ENCODE results near the gene MRTO4. TPM values are rescaled to one million over a fixed set of nuclear protein-coding genes. Genes with fewer than 3 reads are reported as not detected.

Gene MRTO4
- total RNA-seq, 1 experiment from 2014 or later, result 79.3 TPM

GRCh38 chr1:19208710-19209438 lies 42.7 kb upstream of the MRTO4 start:
- Histone ChIP-seq H3K79me2 (ENCODE audit: insufficient read depth, low read length) (peaks cover 98% of the 10 kb centered on the region), H3K36me3 (ENCODE audit: control insufficient read depth in 1 of 2, insufficient read depth in 2 of 2, low read length in 2 of 2) (peaks cover 6 to 17% of the 10 kb centered on the region in 2 experiments; a peak in 3 of 4 replicates), H3K9me3 (ENCODE audit: control insufficient read depth in 1 of 2, insufficient read depth in 1 of 2, low read depth in 1 of 2, low read length in 2 of 2) (no peaks in the 10 kb centered on the region), H3K9ac (ENCODE audit: low read length) (peak overlapping the region; percentile 87), H4K20me1 (ENCODE audit: insufficient read depth) (no peaks in the 10 kb centered on the region), H3K4me3 (replicated peaks in 1 of 2; ENCODE audit: low read depth in 1 of 2, low read length in 2 of 2) (peak overlapping the region; percentile 85 to 86), H2AFZ (ENCODE audit: low read depth, low read length, poor library complexity, severe bottlenecking) (no peak overlapping the region), H3K27me3 (ENCODE audit: insufficient read depth, low read length) (no peaks in the 10 kb centered on the region), H3K4me2 (ENCODE audit: low read length) (peak overlapping the region; percentile 99), H3K27ac (ENCODE audit: low read depth, low read length) (peak overlapping the region; percentile 80), H3K4me1 (ENCODE audit: control insufficient read depth in 1 of 2, insufficient read depth in 2 of 2, low read length in 2 of 2) (peaks cover 10 to 37% of the 10 kb centered on the region in 2 experiments), H3K9me2 (ENCODE audit: insufficient read depth) (no peaks in the 10 kb centered on the region)
- no peak for ATAC-seq
- BruUV-seq (replicated peaks), result TSS peak; percentile 43
- intact Hi-C loops (cut with micrococcal nuclease), result no loop called here
- POLR2A ChIA-PET, result no interaction called here
- RAD21 ChIA-PET (ENCODE audit: low non-redundant PET in 1 of 2, low total read pairs in 2 of 2, uncharacterized antibody in 2 of 2, unreplicated experiment in 2 of 2), result no interaction called here
- TF ChIP-seq ZNF274 (IDR thresholded peaks at IDR 0.05; ENCODE audit: low read depth, low read length) (no peak), REST (IDR thresholded peaks at IDR 0.05; ENCODE audit: low read depth) (no peak), EZH2phosphoT487 (IDR thresholded peaks at IDR 0.05; ENCODE audit: borderline replicate concordance) (no peak)
- DNase-seq (ENCODE audit: low read depth, low spot score), result no peak
- CTCF ChIA-PET, result interaction anchor here (0.6 kb wide), 1 partner anchor 282 kb away, joined by 3 read pairs; no protein-coding TSS in a partner anchor
